Neural progenitor cell (in vitro differentiated cells): Measurements from ENCODE around the gene SPANXD. TPM values are rescaled to one million over a fixed set of nuclear protein-coding genes. Genes with fewer than 3 reads are reported as not detected.
"Not testable (repeated sequence)": the region's sequence is repeated elsewhere in the genome, so short reads cannot be mapped to it uniquely, and the experiment has no call there.

Experiments used
- DNase-seq: peaks from one replicate; pipeline ENCODE4 v3.0.0-alpha.2; 2016; ENCODE audit warnings: low spot score
- H2AFZ ChIP-seq: fragments of 200-600 bp; sonication (generic); replicated peaks from 2 replicates; pipeline ENCODE4 v1.6.1; 2016; ENCODE audit warnings: antibody characterized with exemption
- H3F3A ChIP-seq: fragments of 200-600 bp; sonication (generic); 2 replicates; pipeline ENCODE4 v1.6.1; 2016; ENCODE audit warnings: antibody characterized with exemption, low read depth
- H3K27ac ChIP-seq: fragments of 200-600 bp; sonication (generic); 2 replicates; pipeline ENCODE4 v1.5.1; 2016; ENCODE audit warnings: mild to moderate bottlenecking
- H3K27me3 ChIP-seq: fragments of 200-600 bp; sonication (generic); 2 replicates; pipeline ENCODE4 v1.6.1; 2016; ENCODE audit warnings: mild to moderate bottlenecking, moderate library complexity
- H3K36me3 ChIP-seq: fragments of 200-600 bp; sonication (generic); 2 replicates; pipeline ENCODE4 v1.5.1; 2016
- H3K4me1 ChIP-seq: fragments of 200-600 bp; sonication (generic); 2 replicates; pipeline ENCODE4 v1.6.1; 2016; ENCODE audit warnings: mixed run types
- H3K4me2 ChIP-seq: fragments of 200-600 bp; sonication (generic); 2 replicates; pipeline ENCODE4 v1.6.1; 2016
- H3K4me3 ChIP-seq: fragments of 200-600 bp; sonication (generic); 2 replicates; pipeline ENCODE4 v1.5.1; 2016
- H3K79me2 ChIP-seq: fragments of 200-600 bp; sonication (generic); 2 replicates; pipeline ENCODE4 v1.6.1; 2016; ENCODE audit warnings: low read depth
- H3K9ac ChIP-seq: fragments of 200-600 bp; sonication (generic); 2 replicates; pipeline ENCODE4 v1.6.1; 2016
- H3K9me3 ChIP-seq: fragments of 200-600 bp; sonication (generic); 2 replicates; pipeline ENCODE4 v1.5.1; 2016; ENCODE audit warnings: low read depth
- H4K20me1 ChIP-seq: fragments of 200-600 bp; sonication (generic); 2 replicates; pipeline ENCODE4 v1.6.1; 2016; ENCODE audit warnings: low read depth
- H3K27ac Mint-ChIP-seq: 3 replicates; pipeline ENCODE4 v1.8.0; 2021; ENCODE audit warnings: mixed read lengths
- H3K27me3 Mint-ChIP-seq: 2 replicates; pipeline ENCODE4 v1.8.0; 2022; ENCODE audit warnings: low read depth, mild to moderate bottlenecking, inconsistent platforms, moderate library complexity, mixed read lengths; ENCODE audit not compliant: insufficient read depth
- H3K36me3 Mint-ChIP-seq: 3 replicates; pipeline ENCODE4 v1.8.0; 2021; ENCODE audit warnings: mixed read lengths
- H3K4me1 Mint-ChIP-seq: 3 replicates; pipeline ENCODE4 v1.8.0; 2021; ENCODE audit warnings: mixed read lengths
- H3K4me3 Mint-ChIP-seq: 3 replicates; pipeline ENCODE4 v1.8.0; 2021; ENCODE audit warnings: mild to moderate bottlenecking, moderate library complexity, mixed read lengths
- H3K9me3 Mint-ChIP-seq: 3 replicates; pipeline ENCODE4 v1.8.0; 2020; ENCODE audit warnings: mixed read lengths
- CTCF ChIP-seq: fragments of 200-600 bp; sonication (generic); IDR thresholded peaks from 2 replicates; pipeline ENCODE4 v1.5.1; 2017; ENCODE audit warnings: antibody characterized with exemption, mild to moderate bottlenecking
- EZH2 ChIP-seq: fragments of 200-600 bp; sonication (generic); IDR thresholded peaks from 2 replicates; pipeline ENCODE4 v1.6.1; 2017; ENCODE audit warnings: antibody characterized with exemption, mild to moderate bottlenecking, moderate library complexity
- EZH2phosphoT487 ChIP-seq: fragments of 200-600 bp; sonication (generic); IDR thresholded peaks from 2 replicates; pipeline ENCODE4 v1.6.1; 2017; ENCODE audit warnings: antibody characterized with exemption
- total RNA-seq: library from RNA; depleted of rRNA; stranded (reverse); fragments of >200 nt; gene quantifications from 2 replicates; pipeline ENCODE4 v1.2.3, GENCODE V29; 2015; ENCODE audit warnings: low replicate concordance

The SPANXD gene, protein sequence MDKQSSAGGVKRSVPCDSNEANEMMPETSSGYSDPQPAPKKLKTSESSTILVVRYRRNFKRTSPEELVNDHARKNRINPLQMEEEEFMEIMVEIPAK
- total RNA-seq, result not detected in 2 replicates

GRCh38 chrX:141698639-141699038 is at the start of gene SPANXD:
TSS of gene SPANXD (minus strand) at chrX:141698739. CDS start at chrX:141698405, 334 bp downstream.
- not testable (repeated sequence) for H3K9me3 ChIP-seq, H3K79me2 ChIP-seq, H3F3A ChIP-seq, H3K27me3 Mint-ChIP-seq, H3K4me3 Mint-ChIP-seq, H3K4me3 ChIP-seq, H3K4me2 ChIP-seq, H3K27ac ChIP-seq, H3K27me3 ChIP-seq, H3K4me1 ChIP-seq, H4K20me1 ChIP-seq, H3K9ac ChIP-seq, DNase-seq, H2AFZ ChIP-seq, H3K27ac Mint-ChIP-seq, H3K4me1 Mint-ChIP-seq, H3K36me3 Mint-ChIP-seq, H3K9me3 Mint-ChIP-seq, H3K36me3 ChIP-seq

GRCh38 chrX:141742666-141743065 is 44.1 kb upstream of the SPANXD start:
- no peak overlapping the region for H3K27ac Mint-ChIP-seq
- Histone ChIP-seq H3K9me3 (no peaks in the 10 kb centered on the region), H3K4me3 (no peak overlapping the region), H3K27me3 (no peaks in the 10 kb centered on the region), H3K4me2 (no peak overlapping the region), H3K36me3 (peaks cover 4% of the 10 kb centered on the region), H3K9ac (no peak overlapping the region), H4K20me1 (no peaks in the 10 kb centered on the region), H3K4me1 (no peaks in the 10 kb centered on the region), H3K79me2 (no peaks in the 10 kb centered on the region), H2AFZ (no peak overlapping the region), H3F3A (no peaks in the 10 kb centered on the region), H3K27ac (no peak overlapping the region)
- no peak overlapping the region for H3K4me3 Mint-ChIP-seq
- no peaks in the 10 kb centered on the region for H3K36me3 Mint-ChIP-seq
- H3K4me1 Mint-ChIP-seq, result no peaks in the 10 kb centered on the region
- H3K9me3 Mint-ChIP-seq, result peaks cover 5% of the 10 kb centered on the region
- TF ChIP-seq EZH2, result no peak
- no peak for TF ChIP-seq EZH2phosphoT487
- TF ChIP-seq CTCF, result no peak
- no peak for DNase-seq
- H3K27me3 Mint-ChIP-seq, result no peaks in the 10 kb centered on the region

- Histone ChIP-seq H3K27ac (no peak overlapping the region), H3K79me2 (no peaks in the 10 kb centered on the region), H3K27me3 (no peaks in the 10 kb centered on the region), H3K9me3 (no peaks in the 10 kb centered on the region), H3K4me1 (no peaks in the 10 kb centered on the region), H3K4me3 (no peak overlapping the region), H3K4me2 (no peak overlapping the region), H4K20me1 (no peaks in the 10 kb centered on the region), H3F3A (no peaks in the 10 kb centered on the region), H2AFZ (no peak overlapping the region), H3K36me3 (no peaks in the 10 kb centered on the region), H3K9ac (no peak overlapping the region)
- Mint-ChIP-seq H3K27ac (no peak overlapping the region), H3K9me3 (no peaks in the 10 kb centered on the region), H3K36me3 (no peaks in the 10 kb centered on the region), H3K27me3 (no peaks in the 10 kb centered on the region), H3K4me3 (no peak overlapping the region), H3K4me1 (no peaks in the 10 kb centered on the region)
- no peak for DNase-seq
- no peak for TF ChIP-seq EZH2phosphoT487
- no peak for TF ChIP-seq CTCF
- TF ChIP-seq EZH2, result no peak
Measured at GRCh38 chrX:141736656-141737055, 38.1 kb upstream of the SPANXD start.

- DNase-seq, result no peak
- Histone ChIP-seq H3K9me3 (no peaks in the 10 kb centered on the region), H3K36me3 (no peaks in the 10 kb centered on the region), H3K4me3 (no peak overlapping the region), H3F3A (no peaks in the 10 kb centered on the region), H3K27ac (no peak overlapping the region), H3K9ac (no peak overlapping the region), H4K20me1 (no peaks in the 10 kb centered on the region), H3K4me1 (no peaks in the 10 kb centered on the region), H3K79me2 (no peaks in the 10 kb centered on the region), H3K27me3 (no peaks in the 10 kb centered on the region), H3K4me2 (no peak overlapping the region), H2AFZ (no peak overlapping the region)
- Mint-ChIP-seq H3K27me3 (no peaks in the 10 kb centered on the region), H3K27ac (no peak overlapping the region), H3K9me3 (no peaks in the 10 kb centered on the region), H3K4me1 (no peaks in the 10 kb centered on the region), H3K36me3 (no peaks in the 10 kb centered on the region), H3K4me3 (no peak overlapping the region)
- TF ChIP-seq CTCF (no peak), EZH2phosphoT487 (no peak), EZH2 (no peak)
Measured at GRCh38 chrX:141733371-141733770, 34.8 kb upstream of the SPANXD start.
